ENCODE data around the gene OTUD7B. TPM values are rescaled to one million over a fixed set of nuclear protein-coding genes. Genes with fewer than 3 reads are reported as not detected.

The OTUD7B gene
- total and polyA plus RNA-seq, 2 of the 8 experiments (the other 6 are each of a cell fraction or from before 2014, with no cell fraction given) = 4.2 to 21.5 TPM

DNA sequence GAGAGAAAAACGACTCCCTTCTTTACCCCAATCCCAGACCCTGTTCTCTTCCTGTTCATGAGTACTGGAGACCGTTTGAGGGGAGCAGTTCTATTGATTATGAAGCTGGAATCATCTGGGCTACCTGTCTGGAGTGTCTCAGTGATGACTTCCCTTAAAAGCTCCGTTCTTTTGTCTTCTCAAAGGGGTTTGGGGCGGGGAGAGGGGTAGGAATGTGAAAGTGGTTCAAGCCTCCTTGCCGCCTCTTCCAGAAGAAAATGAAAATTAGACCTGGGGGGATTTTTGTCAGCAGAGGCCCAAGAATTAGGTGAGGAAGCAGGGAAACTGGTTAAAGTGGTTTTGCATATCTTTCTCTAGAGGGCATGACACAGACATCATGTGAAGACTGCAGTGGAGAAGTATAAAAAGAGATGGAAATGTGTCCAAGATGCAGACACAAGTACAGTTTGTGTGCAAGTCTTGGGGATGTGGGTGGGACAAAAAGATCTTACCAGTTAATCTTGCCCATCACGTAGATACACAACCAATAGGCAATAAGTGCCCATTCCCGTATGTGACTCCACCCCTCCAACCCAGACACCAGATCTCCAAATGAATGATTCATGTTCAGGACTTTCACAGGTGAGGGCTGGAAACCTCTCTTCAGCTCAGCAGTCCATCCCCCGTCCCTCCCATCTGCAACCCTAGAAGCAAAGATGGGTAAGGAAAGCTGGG, 73.4 kb downstream of the OTUD7B start:
- no peak overlapping the region; the same call in 1 of the 2 replicates for H2BK15ac ChIP-seq (ENCODE audit: low read length)
- no peak overlapping the region for H4K91ac ChIP-seq (replicated peaks; ENCODE audit: insufficient read length, low read length)
- no peaks in the 10 kb centered on the region for H3K79me2 ChIP-seq (ENCODE audit: control insufficient read depth in 1 of 2, insufficient read depth in 2 of 2, low read length in 2 of 2)
- WGBS, 2 experiments (ENCODE audit: extremely low coverage in 1 of 2, insufficient coverage in 1 of 2, insufficient read length in 1 of 2, insufficient replicate concordance in 2 of 2, low coverage in 1 of 2, low lambda C conversion rate in 2 of 2, missing lambda C conversion rate in 1 of 2) = 18% methylated on average over 8 of the region's 8 CpGs; no CpG with 5 or more reads in 1 of the 2 experiments
- H3K4ac ChIP-seq (replicated peaks; ENCODE audit: insufficient read length, low read depth, low read length) = no peak overlapping the region
- no peak overlapping the region for H3K23ac ChIP-seq (ENCODE audit: insufficient read length)
- H4K8ac ChIP-seq (ENCODE audit: extremely low read depth, insufficient read depth, low read length) = no peak overlapping the region
- ChIA-PET POLR2A (ENCODE audit: partially characterized antibody) (interaction anchor here (0.6 to 5.8 kb wide), 13 partner anchors 8 to 227 kb away, joined by 3 to 65 read pairs (median 3); partner anchors contain the start of gene SF3B4), CTCF (ENCODE audit: partially characterized antibody) (interaction anchor here (0.7 to 2.3 kb wide), 4 partner anchors 21 to 250 kb away, joined by 3 to 6 read pairs (median 4); no protein-coding TSS in a partner anchor)
- H3K9ac ChIP-seq (replicated peaks in 1 of 4; ENCODE audit: extremely low read depth in 1 of 4, low read depth in 3 of 4, low read length in 3 of 4) = no peak overlapping the region
- H2BK20ac ChIP-seq (ENCODE audit: low read length) = no peak overlapping the region
- no peak overlapping the region for H2BK120ac ChIP-seq (replicated peaks; ENCODE audit: low read depth, low read length)
- H4K20me1 ChIP-seq (replicated peaks in 1 of 2; ENCODE audit: control insufficient read depth in 1 of 2, insufficient read depth in 2 of 2, low read length in 2 of 2) = no peaks in the 10 kb centered on the region
- H3K56ac ChIP-seq (replicated peaks; ENCODE audit: insufficient read length, low read depth, low read length) = no peak overlapping the region
- no peak overlapping the region for H3K18ac ChIP-seq (ENCODE audit: extremely low read depth, low read length)
- no peak overlapping the region for H2AK5ac ChIP-seq (ENCODE audit: low read depth, low read length)
- H3K4me2 ChIP-seq (ENCODE audit: insufficient read depth in 1 of 2, low read depth in 2 of 2, low read length in 2 of 2) = peak overlapping the region; percentile 64 to 77
- H3K14ac ChIP-seq (ENCODE audit: insufficient read length) = no peak overlapping the region
- TF ChIP-seq POLR2AphosphoS5 (IDR thresholded peaks at IDR 0.05; ENCODE audit: low read depth, low read length) (peak; percentile 35; the same call in 1 of the 2 replicates), POLR2A (IDR thresholded peaks at IDR 0.05; ENCODE audit: control extremely low read depth in 1 of 2, low read depth in 2 of 2, low read length in 2 of 2) (peak in 1 of 2 experiments; percentile 59; a peak in 1 of 3 replicates), SUZ12 (IDR thresholded peaks at IDR 0.05; ENCODE audit: low read length) (no peak)
- peak overlapping the region in 3 of 4 experiments; percentile 17 to 55 (median 24); a peak in 5 of 8 replicates for H3K4me3 ChIP-seq (ENCODE audit: extremely low read depth in 1 of 4, insufficient read depth in 2 of 4, low read depth in 3 of 4, low read length in 4 of 4)
- no peaks in the 10 kb centered on the region for H3K79me1 ChIP-seq (ENCODE audit: low read depth, low read length)
- 0 out of 2 replicates have a peak overlapping the region, but pooled peaks have one; percentile 41 for H2BK12ac ChIP-seq (ENCODE audit: low read depth, low read length)
- no peaks in the 10 kb centered on the region for H3K36me3 ChIP-seq (ENCODE audit: control insufficient read depth in 2 of 4, insufficient read depth in 4 of 4, low read length in 3 of 4)
- H2AFZ ChIP-seq (ENCODE audit: low read length) = 0 out of 2 replicates have a peak overlapping the region, but pooled peaks have one; percentile 82
- H3K9me3 ChIP-seq (ENCODE audit: insufficient read depth in 2 of 2, low read depth in 1 of 2, low read length in 1 of 2) = no peaks in the 10 kb centered on the region
- H3K4me1 ChIP-seq (replicated peaks in 1 of 4; ENCODE audit: control insufficient read depth in 3 of 4, insufficient read depth in 4 of 4, low read length in 3 of 4) = peaks cover 5 to 22% (median 13%) of the 10 kb centered on the region in 4 experiments
- no peak overlapping the region for H4K5ac ChIP-seq (ENCODE audit: insufficient read length, low read depth, low read length)
- DNase-seq (ENCODE audit: low read depth in 1 of 2, low spot score in 2 of 2) (no peak), FAIRE-seq (no peak)
- H3K27ac ChIP-seq (ENCODE audit: low read depth, low read length) = no peak overlapping the region
- no peaks in the 10 kb centered on the region for H3K27me3 ChIP-seq (replicated peaks in 1 of 4; ENCODE audit: control insufficient read depth in 3 of 4, extremely low read depth in 1 of 4, insufficient read depth in 3 of 4, low read length in 3 of 4)
- peaks cover 2% of the 10 kb centered on the region; the same call in 1 of the 2 replicates for H3K23me2 ChIP-seq (ENCODE audit: low read depth, low read length)
- H2BK5ac ChIP-seq (ENCODE audit: low read depth, low read length) = peak overlapping the region; percentile 2; the same call in 1 of the 2 replicates

All from H1 (cell line).